Endothelial cell of umbilical vein (primary cell): ENCODE measurements around the gene GMCL2. TPM values are rescaled to one million over a fixed set of nuclear protein-coding genes. Genes with fewer than 3 reads are reported as not detected.

Experiments used
- BruUV-seq: library from RNA; stranded (reverse); fragments of 400-500 nt; replicated peaks from 2 replicates; lab custom pipeline; 2021; lab: Mats Ljungman, UMichigan
- CTCF ChIA-PET: fragments of 300-600, 350-600 bp; sonication (Branson Sonifier 250); formaldehyde crosslinking; loops from one replicate; lab custom pipeline; 2021; ENCODE audit warnings: antibody characterized with exemption, inconsistent platforms; lab: Charles Lee
- POLR2A ChIA-PET: fragments of 300-600, 350-600 bp; sonication (Branson Sonifier 250); formaldehyde crosslinking; loops from one replicate; lab custom pipeline; 2021; ENCODE audit warnings: antibody characterized with exemption, inconsistent platforms; lab: Charles Lee
- DNase-seq: peaks from one replicate; pipeline ENCODE4 v3.0.0-alpha.2; 2011; ENCODE audit warnings: low read depth, low spot score
- FAIRE-seq: peaks from 2 replicates; lab custom pipeline; 2011; peaks lifted over from hg19 to GRCh38; lab: Jason Lieb, UNC
- H2AFZ ChIP-seq: 2 replicates; pipeline ENCODE4 v1.6.0; 2012; ENCODE audit warnings: low read depth, low read length, control low read depth, inconsistent platforms
- H3K27ac ChIP-seq: 2 replicates; pipeline ENCODE4 v1.5.1; 2011; ENCODE audit warnings: low read depth, mild to moderate bottlenecking, control low read depth, low read length, moderate library complexity; ENCODE audit not compliant: insufficient read depth
- H3K27me3 ChIP-seq, 2 experiments: 2 replicates each; pipeline versions ENCODE4 v1.6.0 to v1.6.1; 2011; ENCODE audit warnings: low read length in 2 of 2, mixed read lengths in 1 of 2; ENCODE audit not compliant: control insufficient read depth in 2 of 2, insufficient read depth in 2 of 2
- H3K36me3 ChIP-seq, 2 experiments: 2 replicates in 1 of 2; 3 replicates in 1 of 2; pipeline ENCODE4 v1.5.1; 2011; ENCODE audit warnings: low read length in 2 of 2, mild to moderate bottlenecking in 1 of 2, moderate library complexity in 1 of 2; ENCODE audit not compliant: control insufficient read depth in 2 of 2, insufficient read depth in 2 of 2; ENCODE audit errors: extremely low read depth in 1 of 2
- H3K4me1 ChIP-seq: 3 replicates; pipeline ENCODE4 v1.5.1; 2011; ENCODE audit warnings: mild to moderate bottlenecking, low read length; ENCODE audit not compliant: control insufficient read depth, insufficient read depth; ENCODE audit errors: extremely low read depth
- H3K4me2 ChIP-seq: 2 replicates; pipeline ENCODE4 v1.6.1; 2011; ENCODE audit warnings: low read length, control low read depth, mixed read lengths; ENCODE audit not compliant: insufficient read depth
- H3K4me3 ChIP-seq, 3 experiments: fragments of 200-600 bp in 1 of 3; sonication (generic), shearing (Covaris generic) in 1 of 3; replicated peaks in 1 of 3; 2 replicates each; pipeline ENCODE4 v1.5.1; 2011 to 2016; ENCODE audit warnings: control low read depth in 3 of 3, low read length in 3 of 3, mild to moderate bottlenecking in 2 of 3, inconsistent platforms in 1 of 3, low read depth in 1 of 3, moderate library complexity in 1 of 3; ENCODE audit not compliant: insufficient read depth in 1 of 3
- H3K79me2 ChIP-seq: 2 replicates; pipeline ENCODE4 v1.6.0; 2012; ENCODE audit warnings: low read length, inconsistent platforms; ENCODE audit not compliant: control insufficient read depth, insufficient read depth
- H3K9ac ChIP-seq: replicated peaks from 2 replicates; pipeline ENCODE3; 2011; ENCODE audit warnings: low read length, control low read depth; ENCODE audit not compliant: insufficient read depth; ENCODE audit errors: extremely low read depth
- H3K9me1 ChIP-seq: replicated peaks from 3 replicates; pipeline ENCODE4 v1.6.0; 2011; ENCODE audit warnings: mild to moderate bottlenecking, low read length; ENCODE audit not compliant: control insufficient read depth, insufficient read depth; ENCODE audit errors: extremely low read depth
- H3K9me3 ChIP-seq: replicated peaks from 2 replicates; pipeline ENCODE4 v1.5.1; 2012; ENCODE audit warnings: low read length, inconsistent platforms; ENCODE audit not compliant: control insufficient read depth, insufficient read depth
- H4K20me1 ChIP-seq: replicated peaks from 2 replicates; pipeline ENCODE3; 2011; ENCODE audit warnings: mild to moderate bottlenecking, low read length; ENCODE audit not compliant: control insufficient read depth, insufficient read depth; ENCODE audit errors: extremely low read depth
- EZH2 ChIP-seq: IDR thresholded peaks from 2 replicates; pipeline ENCODE4 v1.6.1; 2012; ENCODE audit warnings: borderline replicate concordance, low read depth, mild to moderate bottlenecking, moderate library complexity, low read length, inconsistent platforms; ENCODE audit not compliant: severe bottlenecking
- FOS ChIP-seq: IDR thresholded peaks from 2 replicates; pipeline ENCODE4 v1.6.1; 2011; ENCODE audit warnings: mild to moderate bottlenecking, low read length, moderate library complexity, borderline replicate concordance; ENCODE audit not compliant: insufficient read depth
- GATA2 ChIP-seq: IDR thresholded peaks from 2 replicates; pipeline ENCODE4 v1.7.0; 2011; ENCODE audit warnings: low read depth, mild to moderate bottlenecking, moderate library complexity, mixed read lengths, low read length; ENCODE audit not compliant: insufficient read length, insufficient read depth
- JUN ChIP-seq: IDR thresholded peaks from 2 replicates; pipeline ENCODE4 v1.6.1; 2011; ENCODE audit warnings: borderline replicate concordance, low read depth; ENCODE audit not compliant: insufficient read length, insufficient read depth
- MYC ChIP-seq: IDR thresholded peaks from one replicate; pipeline ENCODE4 v1.6.1; 2011; ENCODE audit warnings: mild to moderate bottlenecking, low read depth, low read length
- POLR2A ChIP-seq: IDR thresholded peaks from 2 replicates; pipeline ENCODE4 v1.6.1; 2012; ENCODE audit warnings: low read depth, mild to moderate bottlenecking, control low read depth, low read length
- POLR2AphosphoS5 ChIP-seq: IDR thresholded peaks from 2 replicates; pipeline ENCODE4 v1.6.1; 2012; ENCODE audit warnings: low read depth, mild to moderate bottlenecking, control low read depth, low read length, moderate library complexity; ENCODE audit not compliant: insufficient read depth
- dilution Hi-C: fragments of 300-500 bp; cut with MboI; formaldehyde crosslinking; loops from one replicate; pipeline ENCODE4 v1.15.0; 2019; ENCODE audit warnings: low sequenced_read_pairs; ENCODE audit not compliant: extremely low pct_ligation_motif_present
- intact Hi-C: fragments of 100-400 bp; cut with micrococcal nuclease; formaldehyde crosslinking; loops from one replicate; pipeline ENCODE4 v1.10.0; 2022
- polyA plus RNA-seq, 4 experiments: library from polyadenylated mRNA; depleted of rRNA in 3 of 4; stranded (reverse) in 3 of 4; unstranded in 1 of 4; fragments of >200 nt; gene quantifications; 2 replicates each; pipeline versions ENCODE4 v1.2.1 to v1.2.3, GENCODE V29; 2011 to 2012; ENCODE audit warnings: missing spikeins in 1 of 4
- total RNA-seq: library from RNA; stranded (reverse); gene quantifications from 2 replicates; pipeline ENCODE4 v1.2.3, GENCODE V29; 2021
- TF ChIP-seq, protein P1 (sequence below): IDR thresholded peaks from 2 replicates; pipeline ENCODE4 v1.6.1; 2011; ENCODE audit not compliant: insufficient read depth, insufficient read length
- TF ChIP-seq, protein P2 (sequence below), 2 donors: IDR thresholded peaks; 1 replicate in 1 of 2; 2 replicates in 1 of 2; pipeline ENCODE4 v1.5.1; 2011; ENCODE audit warnings: low read length in 2 of 2, mild to moderate bottlenecking in 2 of 2, moderate library complexity in 2 of 2, control low read depth in 1 of 2, inconsistent platforms in 1 of 2, low read depth in 1 of 2; ENCODE audit not compliant: insufficient read depth in 1 of 2; ENCODE audit errors: extremely low read depth in 1 of 2

GMCL2 gene
- total and polyA plus RNA-seq, 2 donors (not counting 3 experiments of a cell fraction or from before 2014, with no cell fraction given): not detected

DNA sequence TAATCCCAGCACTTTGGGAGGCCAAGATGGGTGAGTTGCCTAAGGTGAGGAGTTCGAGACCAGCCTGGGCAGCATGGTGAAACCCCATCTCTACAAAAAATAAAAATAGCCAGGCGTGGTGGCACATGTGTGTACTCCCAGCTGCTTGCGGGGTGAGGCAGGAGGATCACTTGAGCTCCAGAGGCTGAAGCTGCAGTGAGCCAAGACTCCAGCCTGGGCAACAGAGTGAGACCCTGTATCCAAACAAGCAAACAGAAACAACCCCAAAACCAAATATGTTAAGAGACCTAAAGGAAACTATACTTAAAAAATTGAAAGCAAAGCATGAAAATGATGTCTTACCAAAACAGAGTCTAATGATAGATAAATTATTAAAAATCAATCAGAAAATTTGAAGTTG, 29.6 kb upstream of the GMCL2 start:
- no peak for FAIRE-seq
- no peak for DNase-seq
- no peaks in the 10 kb centered on the region for H3K27me3 ChIP-seq
- H2AFZ ChIP-seq: no peak overlapping the region
- TF ChIP-seq, protein P1, sequence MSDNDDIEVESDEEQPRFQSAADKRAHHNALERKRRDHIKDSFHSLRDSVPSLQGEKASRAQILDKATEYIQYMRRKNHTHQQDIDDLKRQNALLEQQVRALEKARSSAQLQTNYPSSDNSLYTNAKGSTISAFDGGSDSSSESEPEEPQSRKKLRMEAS: no peak
- TF ChIP-seq, protein P2, sequence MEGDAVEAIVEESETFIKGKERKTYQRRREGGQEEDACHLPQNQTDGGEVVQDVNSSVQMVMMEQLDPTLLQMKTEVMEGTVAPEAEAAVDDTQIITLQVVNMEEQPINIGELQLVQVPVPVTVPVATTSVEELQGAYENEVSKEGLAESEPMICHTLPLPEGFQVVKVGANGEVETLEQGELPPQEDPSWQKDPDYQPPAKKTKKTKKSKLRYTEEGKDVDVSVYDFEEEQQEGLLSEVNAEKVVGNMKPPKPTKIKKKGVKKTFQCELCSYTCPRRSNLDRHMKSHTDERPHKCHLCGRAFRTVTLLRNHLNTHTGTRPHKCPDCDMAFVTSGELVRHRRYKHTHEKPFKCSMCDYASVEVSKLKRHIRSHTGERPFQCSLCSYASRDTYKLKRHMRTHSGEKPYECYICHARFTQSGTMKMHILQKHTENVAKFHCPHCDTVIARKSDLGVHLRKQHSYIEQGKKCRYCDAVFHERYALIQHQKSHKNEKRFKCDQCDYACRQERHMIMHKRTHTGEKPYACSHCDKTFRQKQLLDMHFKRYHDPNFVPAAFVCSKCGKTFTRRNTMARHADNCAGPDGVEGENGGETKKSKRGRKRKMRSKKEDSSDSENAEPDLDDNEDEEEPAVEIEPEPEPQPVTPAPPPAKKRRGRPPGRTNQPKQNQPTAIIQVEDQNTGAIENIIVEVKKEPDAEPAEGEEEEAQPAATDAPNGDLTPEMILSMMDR (IDR thresholded peaks at IDR 0.05; ENCODE audit: extremely low read depth in 1 of 2, insufficient read depth in 1 of 2, low read depth in 1 of 2, low read length in 2 of 2): no peak
- no peak for TF ChIP-seq EZH2
- TF ChIP-seq JUN: no peak
- no peak for TF ChIP-seq POLR2AphosphoS5
- TF ChIP-seq POLR2A: no peak
- no peak for TF ChIP-seq GATA2
- TF ChIP-seq MYC: no peak
- TF ChIP-seq FOS: no peak
- no peaks in the 10 kb centered on the region for H3K79me2 ChIP-seq
- H3K9me1 ChIP-seq: no peaks in the 10 kb centered on the region
- dilution Hi-C loops: no loop called here
- no peak overlapping the region for H3K27ac ChIP-seq
- no peak overlapping the region for H3K4me3 ChIP-seq
- POLR2A ChIA-PET: interaction anchor here (1.6 kb wide), 1 partner anchor 13 kb away, joined by 6 read pairs; the partner anchor contains the start of gene HNRNPAB
- no peaks in the 10 kb centered on the region for H3K9me3 ChIP-seq
- no peak overlapping the region for H3K4me2 ChIP-seq
- intact Hi-C loops: no loop called here
- CTCF ChIA-PET: interaction anchor here (1.7 kb wide), 1 partner anchor 18 kb away, joined by 6 read pairs; no protein-coding TSS in a partner anchor
- no peaks in the 10 kb centered on the region for H3K4me1 ChIP-seq
- H3K36me3 ChIP-seq: peaks cover 21 to 43% of the 10 kb centered on the region in 2 experiments
- BruUV-seq: no TSS peak
- no peak overlapping the region for H3K9ac ChIP-seq
- no peaks in the 10 kb centered on the region for H4K20me1 ChIP-seq
